Keratinocyte (primary cell): Measurements from ENCODE around the gene SH3PXD2A. TPM values are rescaled to one million over a fixed set of nuclear protein-coding genes. Genes with fewer than 3 reads are reported as not detected.

Source experiments
- DNase-seq: peaks from one replicate; pipeline ENCODE4 v3.0.0-alpha.2; 2011; ENCODE audit warnings: low read depth, missing footprints, low spot score
- FAIRE-seq: peaks from 2 replicates; lab custom pipeline; 2011; peaks lifted over from hg19 to GRCh38; lab: Jason Lieb, UNC
- H2AFZ ChIP-seq: 2 replicates; pipeline ENCODE4 v1.6.0; 2012; ENCODE audit warnings: low read length, control low read depth, inconsistent platforms; ENCODE audit not compliant: control insufficient read depth
- H3K27ac ChIP-seq: 2 replicates; pipeline ENCODE4 v1.5.1; 2011; ENCODE audit warnings: low read length; ENCODE audit not compliant: control insufficient read depth, insufficient read depth
- H3K27me3 ChIP-seq: 3 replicates; pipeline ENCODE4 v1.6.0; 2011; ENCODE audit warnings: low read length; ENCODE audit not compliant: control insufficient read depth, insufficient read depth; ENCODE audit errors: extremely low read depth
- H3K36me3 ChIP-seq, 2 experiments: 2 replicates in 1 of 2; 3 replicates in 1 of 2; pipeline ENCODE4 v1.5.1; 2011; ENCODE audit warnings: low read length in 2 of 2, mild to moderate bottlenecking in 1 of 2; ENCODE audit not compliant: control insufficient read depth in 2 of 2, insufficient read depth in 2 of 2; ENCODE audit errors: extremely low read depth in 1 of 2
- H3K4me1 ChIP-seq: 3 replicates; pipeline ENCODE4 v1.5.1; 2011; ENCODE audit warnings: low read length; ENCODE audit not compliant: control insufficient read depth, insufficient read depth; ENCODE audit errors: extremely low read depth
- H3K4me2 ChIP-seq: 3 replicates; pipeline ENCODE4 v1.6.0; 2011; ENCODE audit warnings: low read depth, low read length; ENCODE audit not compliant: control insufficient read depth, insufficient read depth; ENCODE audit errors: extremely low read depth
- H3K4me3 ChIP-seq, 3 experiments: fragments of 200-600 bp in 1 of 3; sonication (generic) in 1 of 3; 2 replicates in 2 of 3; 3 replicates in 1 of 3; pipeline ENCODE4 v1.5.1; 2011 to 2016; ENCODE audit warnings: low read length in 3 of 3, mild to moderate bottlenecking in 3 of 3, control low read depth in 2 of 3, inconsistent platforms in 1 of 3, low read depth in 1 of 3, mixed read lengths in 1 of 3, mixed run types in 1 of 3, moderate library complexity in 1 of 3; ENCODE audit not compliant: control insufficient read depth in 2 of 3, insufficient read depth in 2 of 3; ENCODE audit errors: extremely low read depth in 1 of 3
- H3K79me2 ChIP-seq: 2 replicates; pipeline ENCODE4 v1.6.0; 2012; ENCODE audit warnings: low read length; ENCODE audit not compliant: control insufficient read depth, insufficient read depth
- H3K9ac ChIP-seq: 3 replicates; pipeline ENCODE4 v1.6.0; 2011; ENCODE audit warnings: low read length; ENCODE audit not compliant: control insufficient read depth, insufficient read depth; ENCODE audit errors: extremely low read depth
- H3K9me1 ChIP-seq: 3 replicates; pipeline ENCODE4 v1.6.0; 2011; ENCODE audit warnings: low read length; ENCODE audit not compliant: control insufficient read depth, insufficient read depth; ENCODE audit errors: extremely low read depth
- H3K9me3 ChIP-seq: 2 replicates; pipeline ENCODE4 v1.5.1; 2012; ENCODE audit warnings: low read depth, low read length; ENCODE audit not compliant: control insufficient read depth
- H4K20me1 ChIP-seq: 3 replicates; pipeline ENCODE4 v1.6.0; 2011; ENCODE audit warnings: low read length; ENCODE audit not compliant: control insufficient read depth, insufficient read depth; ENCODE audit errors: extremely low read depth
- EZH2 ChIP-seq: IDR thresholded peaks from one replicate; pipeline ENCODE4 v1.6.1; 2012; ENCODE audit warnings: inconsistent platforms, mild to moderate bottlenecking, low read length, moderate library complexity
- dilution Hi-C: fragments of 300-500 bp; cut with MboI; formaldehyde crosslinking; loops from one replicate; pipeline ENCODE4 v1.7.0; 2020; ENCODE audit warnings: low sequenced_read_pairs; ENCODE audit not compliant: extremely low pct_ligation_motif_present
- polyA plus RNA-seq, 5 experiments: library from polyadenylated mRNA; depleted of rRNA in 3 of 5; stranded (reverse) in 3 of 5; stranded (forward) in 1 of 5; unstranded in 1 of 5; fragments of >200 nt; gene quantifications; 1 replicate in 1 of 5; 2 replicates in 3 of 5; 3 replicates in 1 of 5; pipeline versions ENCODE4 v1.2.1 to v1.2.3, GENCODE V29; 2011 to 2012; ENCODE audit warnings: missing spikeins in 2 of 5, low read depth in 1 of 5, low replicate concordance in 1 of 5
- TF ChIP-seq, protein P1 (sequence below), 3 experiments: IDR thresholded peaks in 1 of 3; conservative IDR thresholded peaks in 1 of 3; optimal IDR thresholded peaks in 1 of 3; 2 replicates in 2 of 3; 3 replicates in 1 of 3; pipeline versions ENCODE3 to v1.5.1; 2011; ENCODE audit warnings: low read length in 3 of 3, mild to moderate bottlenecking in 3 of 3, moderate library complexity in 2 of 3, control low read depth in 1 of 3, inconsistent platforms in 1 of 3; ENCODE audit not compliant: insufficient read depth in 2 of 3; ENCODE audit errors: extremely low read depth in 1 of 3

The SH3PXD2A gene
- polyA plus RNA-seq, 1 donor (not counting 4 experiments of a cell fraction or from before 2014, with no cell fraction given): 33.9 TPM

DNA sequence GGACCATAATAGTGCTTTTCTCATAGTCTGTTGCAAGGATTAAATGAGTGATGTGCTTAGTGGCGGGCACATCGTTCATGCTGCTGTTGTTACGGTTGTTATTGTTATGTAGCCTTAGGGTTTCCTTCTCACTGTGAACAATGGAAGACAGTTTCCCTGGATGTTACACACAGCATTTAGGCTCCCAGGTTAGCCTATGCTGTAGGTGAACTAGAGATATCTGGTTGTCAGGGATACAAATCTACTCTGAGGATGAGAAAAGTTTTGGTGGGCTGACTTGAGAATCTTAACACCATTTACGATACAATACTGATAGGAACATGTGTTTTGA, 14.7 kb downstream of the SH3PXD2A start:
- FAIRE-seq: no peak
- no peak overlapping the region for H3K9ac ChIP-seq
- H3K4me1 ChIP-seq: peaks cover 83% of the 10 kb centered on the region
- no peak overlapping the region for H2AFZ ChIP-seq
- TF ChIP-seq, protein P1, sequence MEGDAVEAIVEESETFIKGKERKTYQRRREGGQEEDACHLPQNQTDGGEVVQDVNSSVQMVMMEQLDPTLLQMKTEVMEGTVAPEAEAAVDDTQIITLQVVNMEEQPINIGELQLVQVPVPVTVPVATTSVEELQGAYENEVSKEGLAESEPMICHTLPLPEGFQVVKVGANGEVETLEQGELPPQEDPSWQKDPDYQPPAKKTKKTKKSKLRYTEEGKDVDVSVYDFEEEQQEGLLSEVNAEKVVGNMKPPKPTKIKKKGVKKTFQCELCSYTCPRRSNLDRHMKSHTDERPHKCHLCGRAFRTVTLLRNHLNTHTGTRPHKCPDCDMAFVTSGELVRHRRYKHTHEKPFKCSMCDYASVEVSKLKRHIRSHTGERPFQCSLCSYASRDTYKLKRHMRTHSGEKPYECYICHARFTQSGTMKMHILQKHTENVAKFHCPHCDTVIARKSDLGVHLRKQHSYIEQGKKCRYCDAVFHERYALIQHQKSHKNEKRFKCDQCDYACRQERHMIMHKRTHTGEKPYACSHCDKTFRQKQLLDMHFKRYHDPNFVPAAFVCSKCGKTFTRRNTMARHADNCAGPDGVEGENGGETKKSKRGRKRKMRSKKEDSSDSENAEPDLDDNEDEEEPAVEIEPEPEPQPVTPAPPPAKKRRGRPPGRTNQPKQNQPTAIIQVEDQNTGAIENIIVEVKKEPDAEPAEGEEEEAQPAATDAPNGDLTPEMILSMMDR (optimal IDR thresholded peaks at IDR 0.05 in 1 of 3, IDR thresholded peaks at IDR 0.05 in 1 of 3, conservative IDR thresholded peaks at IDR 0.05 in 1 of 3; ENCODE audit: extremely low read depth in 1 of 3, insufficient read depth in 2 of 3, low read length in 3 of 3): no peak
- no peak for TF ChIP-seq EZH2
- H3K79me2 ChIP-seq: peaks cover 98% of the 10 kb centered on the region
- peaks cover 74% of the 10 kb centered on the region for H4K20me1 ChIP-seq
- H3K4me3 ChIP-seq: no peak overlapping the region
- dilution Hi-C loops: no loop called here
- no peaks in the 10 kb centered on the region for H3K9me3 ChIP-seq
- no peaks in the 10 kb centered on the region for H3K27me3 ChIP-seq
- H3K4me2 ChIP-seq: peak overlapping the region; percentile 55
- no peak for DNase-seq
- peaks cover 19 to 58% of the 10 kb centered on the region in 2 experiments for H3K36me3 ChIP-seq
- peak overlapping the region; percentile 37 for H3K27ac ChIP-seq
- peaks cover 33% of the 10 kb centered on the region for H3K9me1 ChIP-seq

DNA sequence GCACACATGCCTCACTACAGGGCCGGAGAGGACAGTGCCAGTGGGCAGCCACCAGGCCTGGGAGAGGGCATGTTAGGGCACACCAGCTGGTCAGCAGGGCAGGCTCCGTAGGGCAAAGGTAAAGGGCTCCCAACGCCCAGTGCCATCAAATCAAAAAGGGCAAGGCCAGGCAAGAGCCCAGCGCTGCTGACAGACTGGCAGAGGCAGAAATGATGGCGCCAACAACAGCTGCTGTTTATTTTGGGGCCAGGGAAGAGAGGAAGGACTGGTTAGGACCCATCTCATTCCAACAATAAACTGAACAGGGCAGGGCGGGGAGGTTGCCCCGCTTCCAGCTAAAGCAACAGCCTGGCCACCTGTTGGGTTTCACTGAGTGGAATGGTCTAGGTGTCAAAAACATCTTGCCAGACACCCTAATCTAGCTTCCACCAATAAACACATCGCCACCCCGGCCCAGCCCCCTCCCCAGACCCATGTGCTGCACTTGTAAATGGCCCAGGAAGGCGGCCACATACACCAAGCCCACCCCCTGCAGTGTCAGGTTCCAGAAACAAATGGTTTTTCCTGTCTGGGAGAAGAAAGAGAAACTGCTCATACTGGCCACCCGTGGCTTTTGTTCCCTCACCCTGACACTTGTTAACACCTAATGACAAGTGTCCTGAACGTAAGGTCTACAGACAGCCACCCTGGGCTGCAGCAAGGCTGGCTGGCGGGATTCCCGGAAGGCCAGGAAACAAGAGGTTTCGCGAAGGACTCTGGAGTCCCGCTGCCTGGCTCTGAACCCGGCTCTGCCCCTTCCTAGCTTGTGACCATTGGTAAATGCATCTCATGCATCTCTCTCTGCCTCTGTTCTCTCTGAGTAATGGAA, 15.3 kb downstream of the SH3PXD2A start:
- Histone ChIP-seq H3K9ac (peak overlapping the region; percentile 41), H3K4me1 (peaks cover 81% of the 10 kb centered on the region), H3K4me3 (no peak overlapping the region), H3K4me2 (peak overlapping the region; percentile 55), H3K79me2 (peaks cover 98% of the 10 kb centered on the region), H4K20me1 (peaks cover 80% of the 10 kb centered on the region), H3K27me3 (no peaks in the 10 kb centered on the region), H3K9me3 (no peaks in the 10 kb centered on the region), H3K9me1 (peaks cover 32% of the 10 kb centered on the region), H3K36me3 (peaks cover 22 to 62% of the 10 kb centered on the region in 2 experiments), H3K27ac (peak overlapping the region; percentile 15), H2AFZ (no peak overlapping the region)
- no peak for DNase-seq
- peak; percentile 71 for FAIRE-seq
- TF ChIP-seq, protein P1 (optimal IDR thresholded peaks at IDR 0.05 in 1 of 3, IDR thresholded peaks at IDR 0.05 in 1 of 3, conservative IDR thresholded peaks at IDR 0.05 in 1 of 3; ENCODE audit: extremely low read depth in 1 of 3, insufficient read depth in 2 of 3, low read length in 3 of 3): no peak
- TF ChIP-seq EZH2: no peak
- dilution Hi-C loops: no loop called here
